ENCODE data around the gene IL31. TPM values are rescaled to one million over a fixed set of nuclear protein-coding genes. Genes with fewer than 3 reads are reported as not detected.
"Not testable (repeated sequence)": the region's sequence is repeated elsewhere in the genome, so short reads cannot be mapped to it uniquely, and the experiment has no call there.

IL31 gene
- not detected in 2 replicates for total RNA-seq (2014; rRNA removed; shearing (Covaris generic); ENCODE audit: low replicate concordance)

DNA sequence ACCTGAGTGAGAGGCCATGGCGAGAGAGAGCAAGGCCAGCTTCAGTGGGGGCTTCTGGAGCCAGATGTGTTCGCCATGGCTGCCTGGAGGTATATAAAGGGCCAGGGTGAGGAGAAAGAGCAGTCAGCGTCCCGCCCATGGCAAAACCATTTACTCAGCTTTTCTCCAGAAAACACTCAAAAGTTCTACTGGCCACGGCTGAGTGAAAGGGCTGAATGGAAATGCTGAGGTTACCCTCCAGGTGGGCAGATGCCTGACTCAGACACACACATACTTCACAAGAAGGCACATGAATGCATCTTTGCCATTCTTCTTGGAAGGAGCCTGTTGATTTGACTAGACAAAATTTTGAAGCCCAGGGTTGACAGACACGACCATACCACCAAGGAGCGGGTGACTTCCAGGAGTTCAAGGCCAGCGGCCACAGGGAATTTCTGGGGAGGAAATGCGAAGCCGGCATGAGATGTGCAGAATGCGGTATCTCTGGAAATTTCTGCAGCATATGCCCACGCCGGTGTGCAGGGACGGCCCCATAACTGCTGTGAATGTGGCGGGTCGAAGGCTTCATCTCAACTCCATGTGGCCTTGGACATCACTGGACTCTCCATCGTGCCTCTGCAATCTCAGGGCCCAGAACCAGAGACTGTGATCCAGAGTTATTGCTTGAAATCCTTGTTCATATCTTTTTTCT is at the start of gene IL31:
IL31 (minus strand) TSS at position 67 of the 691 bp plus-strand sequence; CDS start at position 18, 49 bp downstream.
- no peaks in the 10 kb centered on the region for H3K27me3 ChIP-seq
- no peaks in the 10 kb centered on the region for H3K36me3 ChIP-seq
- DNase-seq = no peak
- no peaks in the 10 kb centered on the region for H3K9me3 ChIP-seq
- no peak within 1 kb of the TSS for H3K4me3 ChIP-seq

- Histone ChIP-seq H3K4me3 (no peak overlapping the region), H3K27me3 (no peaks in the 10 kb centered on the region), H3K36me3 (peaks cover 59% of the 10 kb centered on the region), H3K9me3 (no peaks in the 10 kb centered on the region)
- no peak for DNase-seq
Measured at GRCh38 chr12:122216445-122216844, 42.4 kb upstream of the IL31 start.

DNA sequence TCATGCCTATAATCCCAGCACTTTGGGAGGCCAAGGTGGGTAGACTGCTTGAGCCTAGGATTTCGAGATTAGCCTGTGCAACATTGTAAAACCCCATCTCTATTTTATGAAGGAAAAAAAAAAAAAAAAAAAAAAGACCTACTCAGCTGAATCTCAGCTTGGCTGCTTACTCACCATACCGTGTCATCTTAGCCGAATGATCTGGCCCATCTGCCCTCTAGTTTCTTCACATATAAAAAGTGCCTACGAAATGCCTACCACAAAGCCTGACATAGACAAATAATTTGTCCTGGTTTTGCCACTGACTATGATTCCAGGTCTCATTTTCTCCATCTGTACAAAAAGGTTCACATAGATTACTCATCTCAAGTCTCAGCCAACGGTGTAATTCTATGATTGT is 41.8 kb upstream of the IL31 start:
- no peak for DNase-seq
- Histone ChIP-seq H3K9me3 (no peaks in the 10 kb centered on the region), H3K36me3 (peaks cover 55% of the 10 kb centered on the region)

DNA sequence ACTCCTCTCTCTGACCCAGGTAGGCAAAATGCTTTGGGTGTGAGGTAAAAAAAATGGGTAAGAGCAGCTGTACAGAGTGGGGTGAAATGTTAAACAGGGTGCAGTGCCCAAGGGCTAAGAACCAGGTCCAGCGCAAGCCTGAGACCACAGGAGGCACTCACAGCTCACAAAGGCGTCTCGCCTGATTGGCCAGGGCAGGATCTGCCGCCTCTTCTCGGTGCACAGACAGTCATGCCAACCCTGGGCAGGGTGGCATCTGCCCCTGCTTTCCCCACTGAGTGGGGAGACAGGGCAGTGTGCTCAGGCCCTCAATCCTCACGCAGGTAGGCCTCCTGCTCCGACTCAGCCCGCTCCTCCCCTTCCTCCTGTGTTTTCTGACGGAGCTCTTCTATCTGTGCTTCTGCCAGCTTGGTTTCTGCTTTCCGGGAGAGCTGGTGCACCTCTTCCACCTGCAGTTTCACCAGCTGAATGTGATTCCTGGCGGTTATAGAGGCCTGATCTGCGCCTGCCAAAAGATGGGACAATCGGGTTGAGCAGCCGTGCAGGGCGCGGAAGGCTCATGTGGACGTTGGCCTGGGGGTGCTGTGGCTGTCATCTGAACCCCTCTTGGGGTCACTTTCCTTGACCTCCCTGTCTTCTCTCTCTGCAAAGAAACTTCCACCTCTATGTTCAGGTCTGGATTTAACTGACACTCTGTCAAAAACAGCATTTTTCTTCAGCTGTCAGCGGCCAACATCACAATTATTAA is 34.2 kb upstream of the IL31 start:
- DNase-seq = no peak
- Histone ChIP-seq H3K27me3 (no peaks in the 10 kb centered on the region), H3K4me3 (no peak overlapping the region), H3K9me3 (no peaks in the 10 kb centered on the region), H3K36me3 (peaks cover 17% of the 10 kb centered on the region)

More for the DNA sequence above, 41.8 kb upstream of the IL31 start:
- H3K4me3 ChIP-seq = no peak overlapping the region
- H3K27me3 ChIP-seq = no peaks in the 10 kb centered on the region

GRCh38 chr12:122207391-122207790 is 33.4 kb upstream of the IL31 start:
- H3K27me3 ChIP-seq = no peaks in the 10 kb centered on the region
- H3K9me3 ChIP-seq = no peaks in the 10 kb centered on the region
- no peak overlapping the region for H3K4me3 ChIP-seq
- H3K36me3 ChIP-seq = peaks cover 17% of the 10 kb centered on the region
- no peak for DNase-seq

GRCh38 chr12:122206976-122207375 is 33.0 kb upstream of the IL31 start:
- DNase-seq = no peak
- Histone ChIP-seq H3K4me3 (no peak overlapping the region), H3K36me3 (peaks cover 14% of the 10 kb centered on the region), H3K9me3 (no peaks in the 10 kb centered on the region), H3K27me3 (no peaks in the 10 kb centered on the region)

DNA sequence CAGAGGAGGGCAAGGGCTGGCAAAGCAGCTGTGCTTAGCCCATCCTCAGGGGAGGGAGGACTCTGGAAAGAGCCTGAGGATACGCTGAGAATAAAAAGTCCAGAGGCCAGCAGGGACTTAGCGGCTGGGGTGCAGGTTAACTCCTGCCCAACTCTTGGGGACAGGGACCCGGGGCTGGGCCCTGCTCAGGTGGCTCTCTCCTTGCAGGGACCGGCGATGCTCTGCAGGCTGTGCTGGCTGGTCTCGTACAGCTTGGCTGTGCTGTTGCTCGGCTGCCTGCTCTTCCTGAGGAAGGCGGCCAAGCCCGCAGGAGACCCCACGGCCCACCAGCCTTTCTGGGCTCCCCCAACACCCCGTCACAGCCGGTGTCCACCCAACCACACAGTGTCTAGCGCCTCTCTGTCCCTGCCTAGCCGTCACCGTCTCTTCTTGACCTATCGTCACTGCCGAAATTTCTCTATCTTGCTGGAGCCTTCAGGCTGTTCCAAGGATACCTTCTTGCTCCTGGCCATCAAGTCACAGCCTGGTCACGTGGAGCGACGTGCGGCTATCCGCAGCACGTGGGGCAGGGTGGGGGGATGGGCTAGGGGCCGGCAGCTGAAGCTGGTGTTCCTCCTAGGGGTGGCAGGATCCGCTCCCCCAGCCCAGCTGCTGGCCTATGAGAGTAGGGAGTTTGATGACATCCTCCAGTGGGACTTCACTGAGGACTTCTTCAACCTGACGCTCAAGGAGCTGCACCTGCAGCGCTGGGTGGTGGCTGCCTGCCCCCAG is 32.3 kb upstream of the IL31 start:
- no peaks in the 10 kb centered on the region for H3K9me3 ChIP-seq
- peaks cover 12% of the 10 kb centered on the region for H3K36me3 ChIP-seq
- no peaks in the 10 kb centered on the region for H3K27me3 ChIP-seq
- DNase-seq = no peak
- no peak overlapping the region for H3K4me3 ChIP-seq

- H3K9me3 ChIP-seq = no peaks in the 10 kb centered on the region
- H3K4me3 ChIP-seq = no peak overlapping the region
- DNase-seq = no peak
- H3K36me3 ChIP-seq = peaks cover 12% of the 10 kb centered on the region
- no peaks in the 10 kb centered on the region for H3K27me3 ChIP-seq
Measured at GRCh38 chr12:122205053-122205925, 31.3 kb upstream of the IL31 start.

- Histone ChIP-seq H3K36me3 (peaks cover 6% of the 10 kb centered on the region), H3K4me3 (peak overlapping the region; percentile 51; the same call in 1 of the 2 replicates), H3K27me3 (no peaks in the 10 kb centered on the region), H3K9me3 (no peaks in the 10 kb centered on the region)
- no peak for DNase-seq
Measured at GRCh38 chr12:122204167-122205052, 30.4 kb upstream of the IL31 start.

- Histone ChIP-seq H3K27me3 (no peaks in the 10 kb centered on the region), H3K4me3 (peak within 1 kb of the TSS; percentile 51), H3K9me3 (no peaks in the 10 kb centered on the region), H3K36me3 (peaks cover 4% of the 10 kb centered on the region)
- DNase-seq = peak; percentile 70
Measured at GRCh38 chr12:122203301-122204166, 29.5 kb upstream of the IL31 start, which contains the start of gene B3GNT4. Gene B3GNT4, plus strand, starts transcription at chr12:122203709. Its CDS starts 910 bp downstream, at chr12:122204619.

- DNase-seq, H3K9me3 ChIP-seq, H3K27me3 ChIP-seq, H3K36me3 ChIP-seq: not testable (repeated sequence)
- peak overlapping the region; percentile 51 for H3K4me3 ChIP-seq
Measured at GRCh38 chr12:122202811-122203210, 28.8 kb upstream of the IL31 start.

DNA sequence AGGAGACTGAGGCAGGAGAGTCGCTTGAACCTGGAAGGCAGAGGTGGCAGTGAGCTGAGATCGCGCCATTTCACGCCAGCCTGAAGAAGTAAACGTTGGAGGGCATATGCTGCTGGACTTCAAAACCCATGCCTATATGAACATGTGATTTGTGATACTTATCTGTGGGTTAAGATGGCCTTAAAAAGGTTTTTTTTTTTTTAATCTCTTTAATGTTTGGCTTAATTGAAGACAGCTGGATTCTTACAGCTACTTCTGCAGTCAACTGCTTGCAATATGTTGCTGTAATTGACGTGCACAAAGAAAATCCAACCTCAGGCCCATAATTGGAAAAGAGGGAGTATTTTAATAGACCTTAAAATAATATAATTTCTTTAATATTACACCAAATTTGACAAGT is 28.0 kb upstream of the IL31 start:
- DNase-seq = no peak
- Histone ChIP-seq H3K9me3 (no peaks in the 10 kb centered on the region), H3K36me3 (no peaks in the 10 kb centered on the region), H3K27me3 (no peaks in the 10 kb centered on the region), H3K4me3 (no peak overlapping the region)

DNA sequence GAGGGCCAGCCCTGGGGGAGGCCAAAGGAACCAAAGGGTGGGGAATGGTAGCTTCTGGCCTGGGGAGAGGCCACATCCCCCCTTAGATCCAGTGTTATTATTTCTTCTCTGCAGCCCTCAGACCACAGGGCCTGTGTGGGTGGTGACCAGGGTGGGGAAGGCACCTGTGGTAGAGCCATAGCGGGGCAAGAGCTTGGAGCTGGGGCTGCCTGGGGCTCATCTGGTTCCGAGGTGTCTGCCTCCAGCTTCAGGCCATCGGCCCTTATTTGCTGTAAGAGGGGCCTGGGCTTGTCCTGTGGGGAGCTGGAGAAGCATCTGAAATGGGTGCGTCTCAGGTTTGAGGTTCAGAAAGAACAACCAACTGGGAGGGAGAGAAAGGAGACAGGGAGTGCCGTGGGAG is 27.4 kb upstream of the IL31 start:
- DNase-seq = no peak
- H3K9me3 ChIP-seq = no peaks in the 10 kb centered on the region
- no peaks in the 10 kb centered on the region for H3K27me3 ChIP-seq
- H3K36me3 ChIP-seq = no peaks in the 10 kb centered on the region
- H3K4me3 ChIP-seq = no peak overlapping the region

DNA sequence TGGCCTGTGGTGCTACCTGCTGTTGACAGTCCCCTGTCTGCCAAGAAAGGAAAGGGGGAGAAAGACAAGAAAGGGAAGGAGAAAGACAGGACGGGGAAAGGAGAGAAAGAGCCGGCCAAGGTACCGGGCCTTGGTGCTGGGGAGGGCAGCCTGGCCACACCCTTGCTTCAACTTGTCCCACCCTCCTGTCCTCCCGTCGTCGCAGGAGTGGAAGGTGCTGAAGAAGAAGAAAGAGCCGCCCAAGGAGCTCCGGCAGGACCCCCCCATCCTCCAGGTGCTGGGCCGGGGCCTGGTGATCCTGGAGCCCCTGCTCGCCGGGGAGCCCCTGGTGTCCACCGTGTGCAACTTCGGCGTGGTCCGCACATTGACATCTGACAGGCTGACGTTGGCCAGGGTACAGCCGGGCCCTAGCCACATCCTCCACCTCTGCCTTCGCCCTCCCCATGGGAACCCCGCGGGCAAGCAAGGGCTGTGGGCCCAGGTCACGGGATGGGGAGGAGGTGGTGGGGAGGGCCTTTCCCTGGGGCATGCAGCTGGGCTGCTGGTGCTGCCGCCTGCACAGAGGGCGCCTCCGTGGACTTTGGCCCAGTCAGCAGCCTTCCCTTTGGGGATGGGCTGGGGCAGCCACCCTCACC is 26.6 kb upstream of the IL31 start:
- Histone ChIP-seq H3K9me3 (peaks cover 3% of the 10 kb centered on the region), H3K36me3 (no peaks in the 10 kb centered on the region), H3K4me3 (no peak overlapping the region), H3K27me3 (no peaks in the 10 kb centered on the region)
- DNase-seq = no peak
